ENCODE data around the gene PNPLA7. TPM values are rescaled to one million over a fixed set of nuclear protein-coding genes. Genes with fewer than 3 reads are reported as not detected.

Gene PNPLA7
- total and polyA plus RNA-seq, 2 of the 13 experiments (the other 11 are each of a cell fraction or from before 2014, with no cell fraction given): 0.42 to 1.5 TPM

DNA sequence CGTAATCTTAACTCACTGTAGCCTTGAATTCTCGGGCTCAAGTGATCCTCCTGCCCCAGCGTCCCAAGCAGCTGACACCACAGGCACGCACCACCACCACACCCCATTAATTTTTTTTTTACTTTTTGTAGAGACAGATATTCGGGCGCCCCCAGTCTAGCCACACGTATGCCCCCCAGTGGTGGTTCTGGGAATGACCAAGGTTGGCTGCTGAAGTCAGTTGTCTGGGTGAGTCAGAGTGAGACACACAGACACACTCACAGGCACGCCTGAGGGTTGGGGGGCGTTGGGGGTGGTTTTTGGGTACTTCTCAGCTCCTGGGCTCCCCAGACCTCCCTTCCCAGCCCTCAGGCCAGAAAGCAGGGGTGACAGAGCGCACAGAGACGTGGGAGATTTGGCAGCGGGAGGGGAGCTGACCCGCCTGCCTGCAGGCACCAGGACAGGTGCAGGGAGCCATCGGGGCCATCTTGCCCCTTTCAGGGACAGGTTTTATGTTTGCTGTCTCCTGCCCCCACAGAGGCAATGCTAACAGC is 104.9 kb downstream of the PNPLA7 start (continued):
- TF ChIP-seq, protein P1, sequence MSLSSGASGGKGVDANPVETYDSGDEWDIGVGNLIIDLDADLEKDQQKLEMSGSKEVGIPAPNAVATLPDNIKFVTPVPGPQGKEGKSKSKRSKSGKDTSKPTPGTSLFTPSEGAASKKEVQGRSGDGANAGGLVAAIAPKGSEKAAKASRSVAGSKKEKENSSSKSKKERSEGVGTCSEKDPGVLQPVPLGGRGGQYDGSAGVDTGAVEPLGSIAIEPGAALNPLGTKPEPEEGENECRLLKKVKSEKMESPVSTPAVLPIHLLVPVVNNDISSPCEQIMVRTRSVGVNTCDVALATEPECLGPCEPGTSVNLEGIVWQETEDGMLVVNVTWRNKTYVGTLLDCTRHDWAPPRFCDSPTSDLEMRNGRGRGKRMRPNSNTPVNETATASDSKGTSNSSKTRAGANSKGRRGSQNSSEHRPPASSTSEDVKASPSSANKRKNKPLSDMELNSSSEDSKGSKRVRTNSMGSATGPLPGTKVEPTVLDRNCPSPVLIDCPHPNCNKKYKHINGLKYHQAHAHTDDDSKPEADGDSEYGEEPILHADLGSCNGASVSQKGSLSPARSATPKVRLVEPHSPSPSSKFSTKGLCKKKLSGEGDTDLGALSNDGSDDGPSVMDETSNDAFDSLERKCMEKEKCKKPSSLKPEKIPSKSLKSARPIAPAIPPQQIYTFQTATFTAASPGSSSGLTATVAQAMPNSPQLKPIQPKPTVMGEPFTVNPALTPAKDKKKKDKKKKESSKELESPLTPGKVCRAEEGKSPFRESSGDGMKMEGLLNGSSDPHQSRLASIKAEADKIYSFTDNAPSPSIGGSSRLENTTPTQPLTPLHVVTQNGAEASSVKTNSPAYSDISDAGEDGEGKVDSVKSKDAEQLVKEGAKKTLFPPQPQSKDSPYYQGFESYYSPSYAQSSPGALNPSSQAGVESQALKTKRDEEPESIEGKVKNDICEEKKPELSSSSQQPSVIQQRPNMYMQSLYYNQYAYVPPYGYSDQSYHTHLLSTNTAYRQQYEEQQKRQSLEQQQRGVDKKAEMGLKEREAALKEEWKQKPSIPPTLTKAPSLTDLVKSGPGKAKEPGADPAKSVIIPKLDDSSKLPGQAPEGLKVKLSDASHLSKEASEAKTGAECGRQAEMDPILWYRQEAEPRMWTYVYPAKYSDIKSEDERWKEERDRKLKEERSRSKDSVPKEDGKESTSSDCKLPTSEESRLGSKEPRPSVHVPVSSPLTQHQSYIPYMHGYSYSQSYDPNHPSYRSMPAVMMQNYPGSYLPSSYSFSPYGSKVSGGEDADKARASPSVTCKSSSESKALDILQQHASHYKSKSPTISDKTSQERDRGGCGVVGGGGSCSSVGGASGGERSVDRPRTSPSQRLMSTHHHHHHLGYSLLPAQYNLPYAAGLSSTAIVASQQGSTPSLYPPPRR (CRISPR knock-in tag; IDR thresholded peaks at IDR 0.05; ENCODE audit: borderline replicate concordance): peak; percentile 39; the same call in 1 of the 2 replicates
- TF ChIP-seq SALL1 (CRISPR knock-in tag; IDR thresholded peaks at IDR 0.05) (0 out of 2 replicates have a peak, but pooled peaks have one; percentile 42), ZNF572 (CRISPR knock-in tag; IDR thresholded peaks at IDR 0.05) (no peak), CHD2 (IDR thresholded peaks at IDR 0.05; ENCODE audit: low read depth, low read length) (no peak; the same call in 1 of the 2 replicates), ZNF614 (CRISPR knock-in tag; IDR thresholded peaks at IDR 0.05; ENCODE audit: borderline replicate concordance) (0 out of 2 replicates have a peak, but pooled peaks have one; percentile 18), ZNF205 (CRISPR knock-in tag; IDR thresholded peaks at IDR 0.05) (no peak), ZNF3 (CRISPR knock-in tag; IDR thresholded peaks at IDR 0.05) (no peak), ATF7-NPFF (CRISPR knock-in tag; IDR thresholded peaks at IDR 0.05; ENCODE audit: low read depth) (no peak), HOXA9 (CRISPR knock-in tag; IDR thresholded peaks at IDR 0.05; ENCODE audit: borderline replicate concordance) (no peak), LCORL (IDR thresholded peaks at IDR 0.05) (no peak), LCORL (CRISPR knock-in tag; IDR thresholded peaks at IDR 0.05) (no peak; the same call in 1 of the 2 replicates), NCOR1 (IDR thresholded peaks at IDR 0.05; ENCODE audit: borderline replicate concordance, low read length) (no peak), FOXP1 (IDR thresholded peaks at IDR 0.05) (no peak), FOXP1 (CRISPR knock-in tag; IDR thresholded peaks at IDR 0.05) (no peak), ZNF230 (CRISPR knock-in tag; IDR thresholded peaks at IDR 0.05) (no peak), ZNF720 (CRISPR knock-in tag; IDR thresholded peaks at IDR 0.05) (no peak), ZSCAN31 (CRISPR knock-in tag; IDR thresholded peaks at IDR 0.05; ENCODE audit: low read depth) (no peak), ZFP37 (CRISPR knock-in tag; IDR thresholded peaks at IDR 0.05; ENCODE audit: borderline replicate concordance) (no peak), ZNF570 (CRISPR knock-in tag; IDR thresholded peaks at IDR 0.05; ENCODE audit: borderline replicate concordance) (no peak), ZNF274 (CRISPR knock-in tag; IDR thresholded peaks at IDR 0.05) (no peak), HMG20A (CRISPR knock-in tag; IDR thresholded peaks at IDR 0.05; ENCODE audit: borderline replicate concordance) (no peak)
- TF ChIP-seq, protein P2, sequence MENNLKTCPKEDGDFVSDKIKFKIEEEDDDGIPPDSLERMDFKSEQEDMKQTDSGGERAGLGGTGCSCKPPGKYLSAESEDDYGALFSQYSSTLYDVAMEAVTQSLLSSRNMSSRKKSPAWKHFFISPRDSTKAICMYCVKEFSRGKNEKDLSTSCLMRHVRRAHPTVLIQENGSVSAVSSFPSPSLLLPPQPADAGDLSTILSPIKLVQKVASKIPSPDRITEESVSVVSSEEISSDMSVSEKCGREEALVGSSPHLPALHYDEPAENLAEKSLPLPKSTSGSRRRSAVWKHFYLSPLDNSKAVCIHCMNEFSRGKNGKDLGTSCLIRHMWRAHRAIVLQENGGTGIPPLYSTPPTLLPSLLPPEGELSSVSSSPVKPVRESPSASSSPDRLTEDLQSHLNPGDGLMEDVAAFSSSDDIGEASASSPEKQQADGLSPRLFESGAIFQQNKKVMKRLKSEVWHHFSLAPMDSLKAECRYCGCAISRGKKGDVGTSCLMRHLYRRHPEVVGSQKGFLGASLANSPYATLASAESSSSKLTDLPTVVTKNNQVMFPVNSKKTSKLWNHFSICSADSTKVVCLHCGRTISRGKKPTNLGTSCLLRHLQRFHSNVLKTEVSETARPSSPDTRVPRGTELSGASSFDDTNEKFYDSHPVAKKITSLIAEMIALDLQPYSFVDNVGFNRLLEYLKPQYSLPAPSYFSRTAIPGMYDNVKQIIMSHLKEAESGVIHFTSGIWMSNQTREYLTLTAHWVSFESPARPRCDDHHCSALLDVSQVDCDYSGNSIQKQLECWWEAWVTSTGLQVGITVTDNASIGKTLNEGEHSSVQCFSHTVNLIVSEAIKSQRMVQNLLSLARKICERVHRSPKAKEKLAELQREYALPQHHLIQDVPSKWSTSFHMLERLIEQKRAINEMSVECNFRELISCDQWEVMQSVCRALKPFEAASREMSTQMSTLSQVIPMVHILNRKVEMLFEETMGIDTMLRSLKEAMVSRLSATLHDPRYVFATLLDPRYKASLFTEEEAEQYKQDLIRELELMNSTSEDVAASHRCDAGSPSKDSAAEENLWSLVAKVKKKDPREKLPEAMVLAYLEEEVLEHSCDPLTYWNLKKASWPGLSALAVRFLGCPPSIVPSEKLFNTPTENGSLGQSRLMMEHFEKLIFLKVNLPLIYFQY (CRISPR knock-in tag; IDR thresholded peaks at IDR 0.05; ENCODE audit: borderline replicate concordance): no peak
- TF ChIP-seq, protein P3, sequence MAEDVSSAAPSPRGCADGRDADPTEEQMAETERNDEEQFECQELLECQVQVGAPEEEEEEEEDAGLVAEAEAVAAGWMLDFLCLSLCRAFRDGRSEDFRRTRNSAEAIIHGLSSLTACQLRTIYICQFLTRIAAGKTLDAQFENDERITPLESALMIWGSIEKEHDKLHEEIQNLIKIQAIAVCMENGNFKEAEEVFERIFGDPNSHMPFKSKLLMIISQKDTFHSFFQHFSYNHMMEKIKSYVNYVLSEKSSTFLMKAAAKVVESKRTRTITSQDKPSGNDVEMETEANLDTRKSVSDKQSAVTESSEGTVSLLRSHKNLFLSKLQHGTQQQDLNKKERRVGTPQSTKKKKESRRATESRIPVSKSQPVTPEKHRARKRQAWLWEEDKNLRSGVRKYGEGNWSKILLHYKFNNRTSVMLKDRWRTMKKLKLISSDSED (CRISPR knock-in tag; IDR thresholded peaks at IDR 0.05): no peak

Data from HepG2 (cell line).